Upper lobe of left lung (tissue), 6 donors: Measurements from ENCODE around the gene NRAS. TPM values are rescaled to one million over a fixed set of nuclear protein-coding genes. Genes with fewer than 3 reads are reported as not detected.

Source experiments
- ATAC-seq, 2 donors: fragments of 200-7000 bp; cut with Tn5 transposase; one replicate each; pipeline ENCODE4 v1.9.1; 2022; ENCODE audit warnings: mild to moderate bottlenecking in 2 of 2, moderate library complexity in 2 of 2; ENCODE audit not compliant: low FRiP score in 2 of 2
- DNase-seq, 2 donors: peaks; one replicate each; pipeline ENCODE4 v3.0.0-alpha.2; 2019 to 2020
- H3K27ac ChIP-seq, 4 donors: fragments of 200-600 bp; sonication (generic); one replicate each; pipeline ENCODE4 v1.5.1; 2016 to 2019
- H3K27me3 ChIP-seq, 4 donors: fragments of 200-600 bp; sonication (generic); one replicate each; pipeline ENCODE4 v1.5.1; 2017 to 2019
- H3K36me3 ChIP-seq, 4 donors: fragments of 200-600 bp; sonication (generic); one replicate each; pipeline ENCODE4 v1.5.1; 2016 to 2019
- H3K4me1 ChIP-seq, 4 donors: fragments of 200-600 bp; sonication (generic); one replicate each; pipeline ENCODE4 v1.5.1; 2018 to 2019
- H3K4me3 ChIP-seq, 4 donors: fragments of 200-600 bp; sonication (generic); one replicate each; pipeline ENCODE4 v1.5.1; 2017 to 2019; ENCODE audit warnings: mild to moderate bottlenecking in 2 of 4, moderate library complexity in 1 of 4
- H3K9me3 ChIP-seq, 4 donors: fragments of 200-600 bp; sonication (generic); one replicate each; pipeline ENCODE4 v1.5.1; 2018 to 2019
- CTCF ChIP-seq, 6 experiments: fragments of 450-650 bp in 4 of 6; fragments of 200-600 bp in 2 of 6; sonication (generic) in 2 of 6; IDR thresholded peaks; one replicate each; pipeline ENCODE4 v1.5.1; 2016 to 2019; ENCODE audit warnings: antibody characterized with exemption in 6 of 6
- EP300 ChIP-seq, 4 donors: sonication (generic); formaldehyde crosslinking; IDR thresholded peaks; one replicate each; pipeline ENCODE4 v1.5.1; 2017; ENCODE audit warnings: antibody characterized with exemption in 4 of 4, control low read depth in 2 of 4
- POLR2A ChIP-seq, 4 donors: fragments of 450-650 bp; IDR thresholded peaks; one replicate each; pipeline ENCODE4 v1.5.1; 2016 to 2017; ENCODE audit warnings: antibody characterized with exemption in 4 of 4, mild to moderate bottlenecking in 2 of 4
- POLR2AphosphoS5 ChIP-seq, 2 donors: sonication (generic); formaldehyde crosslinking; IDR thresholded peaks; one replicate each; pipeline ENCODE4 v1.5.1; 2017; ENCODE audit warnings: antibody characterized with exemption in 2 of 2
- WGBS, 2 donors: methylation state at CpG; one replicate each; pipeline ENCODE4 v1.1.5; 2017 to 2018; 5-methylcytosine and 5-hydroxymethylcytosine counted together
- total RNA-seq, 6 donors: library from RNA; depleted of rRNA in 4 of 6; stranded (reverse); fragments of >200 nt in 4 of 6; gene quantifications; one replicate each; pipeline versions ENCODE4 v1.1.0 to v1.2.1, GENCODE V29; 2016 to 2021
- donor health status: DM: no; HTN: no; CAD: no; lungs with moderate emphysema.
- donor health status: DM: no; HTN: yes; CAD: no; lungs with severe emphysema.

Gene NRAS
- total RNA-seq, 6 donors from 2014 or later, result 11.5 to 36.6 (median 25.4) TPM

GRCh38 chr1:114729782-114730181 lies 13.2 kb upstream of the NRAS start:
- TF ChIP-seq POLR2AphosphoS5 (IDR thresholded peaks at IDR 0.05) (no peak), CTCF (IDR thresholded peaks at IDR 0.05) (no peak)
- ATAC-seq, result no peak
- no peaks in the 10 kb centered on the region for H3K9me3 ChIP-seq
- 89 to 97% methylated on average over 1 of the region's 1 CpG for WGBS, 2 donors
- H3K27me3 ChIP-seq, result no peaks in the 10 kb centered on the region
- H3K36me3 ChIP-seq, result peaks cover 49 to 99% (median 71%) of the 10 kb centered on the region in 4 donors
- DNase-seq, result no peak
- H3K4me3 ChIP-seq, result no peak overlapping the region
- no peak overlapping the region for H3K27ac ChIP-seq
- H3K4me1 ChIP-seq, result no peaks in the 10 kb centered on the region

- peaks cover 45 to 99% (median 72%) of the 10 kb centered on the region in 4 donors for H3K36me3 ChIP-seq
- no peaks in the 10 kb centered on the region for H3K27me3 ChIP-seq
- no peaks in the 10 kb centered on the region for H3K4me1 ChIP-seq
- no peak for ATAC-seq
- DNase-seq, result no peak
- WGBS, 2 donors, result 70 to 79% methylated on average over 2 of the region's 2 CpGs
- no peak overlapping the region for H3K4me3 ChIP-seq
- no peaks in the 10 kb centered on the region for H3K9me3 ChIP-seq
- TF ChIP-seq EP300 (IDR thresholded peaks at IDR 0.05) (no peak), POLR2AphosphoS5 (IDR thresholded peaks at IDR 0.05) (no peak), POLR2A (IDR thresholded peaks at IDR 0.05) (no peak), CTCF (IDR thresholded peaks at IDR 0.05) (no peak)
- no peak overlapping the region for H3K27ac ChIP-seq
Measured at GRCh38 chr1:114728553-114728952, 12.0 kb upstream of the NRAS start.

GRCh38 chr1:114725230-114725629 lies 8.7 kb upstream of the NRAS start:
- Histone ChIP-seq H3K9me3 (no peaks in the 10 kb centered on the region), H3K4me1 (no peaks in the 10 kb centered on the region), H3K27ac (no peak overlapping the region), H3K4me3 (no peak overlapping the region), H3K36me3 (peaks cover 38 to 97% (median 76%) of the 10 kb centered on the region in 4 donors), H3K27me3 (no peaks in the 10 kb centered on the region)
- DNase-seq (no peak), ATAC-seq (no peak)
- TF ChIP-seq EP300 (IDR thresholded peaks at IDR 0.05) (no peak), POLR2AphosphoS5 (IDR thresholded peaks at IDR 0.05) (no peak), POLR2A (IDR thresholded peaks at IDR 0.05) (no peak), CTCF (IDR thresholded peaks at IDR 0.05) (no peak)
- 64 to 79% methylated on average over 1 of the region's 1 CpG for WGBS, 2 donors

- Histone ChIP-seq H3K36me3 (peaks cover 39 to 98% (median 80%) of the 10 kb centered on the region in 4 donors), H3K27me3 (no peaks in the 10 kb centered on the region), H3K4me3 (no peak overlapping the region), H3K4me1 (no peaks in the 10 kb centered on the region), H3K9me3 (no peaks in the 10 kb centered on the region), H3K27ac (no peak overlapping the region)
- no peak for DNase-seq
- no peak for TF ChIP-seq CTCF (IDR thresholded peaks at IDR 0.05)
- no peak for TF ChIP-seq POLR2AphosphoS5 (IDR thresholded peaks at IDR 0.05)
- TF ChIP-seq POLR2A (IDR thresholded peaks at IDR 0.05), result no peak
- no peak for TF ChIP-seq EP300 (IDR thresholded peaks at IDR 0.05)
- WGBS, 2 donors, result 96 to 100% methylated on average over 1 of the region's 1 CpG
- ATAC-seq, result no peak
Measured at GRCh38 chr1:114723915-114724314, 7.3 kb upstream of the NRAS start.

- 0% methylated on average over 1 of the region's 1 CpG for WGBS, 2 donors
- no peak for ATAC-seq
Measured at GRCh38 chr1:114723457-114723856, 6.9 kb upstream of the NRAS start.

More at GRCh38 chr1:114723457-114723856, 6.9 kb upstream of the NRAS start:
- Histone ChIP-seq H3K36me3 (peaks cover 44 to 98% (median 79%) of the 10 kb centered on the region in 4 donors), H3K4me1 (no peaks in the 10 kb centered on the region), H3K4me3 (no peak overlapping the region), H3K27me3 (no peaks in the 10 kb centered on the region), H3K27ac (no peak overlapping the region), H3K9me3 (no peaks in the 10 kb centered on the region)
- no peak for TF ChIP-seq EP300 (IDR thresholded peaks at IDR 0.05)
- no peak for TF ChIP-seq POLR2AphosphoS5 (IDR thresholded peaks at IDR 0.05)
- no peak for TF ChIP-seq CTCF (IDR thresholded peaks at IDR 0.05)
- TF ChIP-seq POLR2A (IDR thresholded peaks at IDR 0.05), result no peak
- no peak for DNase-seq
